Brain microvascular endothelial cell (primary cell): ENCODE measurements around the gene RAB3GAP2.
"Not testable (repeated sequence)": the region's sequence is repeated elsewhere in the genome, so short reads cannot be mapped to it uniquely, and the experiment has no call there.

Source experiments
- DNase-seq: peaks from one replicate; pipeline ENCODE4 v3.0.0-alpha.2; 2020
- H3K27ac ChIP-seq: fragments of 250-450 bp; sonication (Bioruptor Pico); 2 replicates; pipeline ENCODE4 v1.5.1; 2020; ENCODE audit warnings: mild to moderate bottlenecking, moderate library complexity
- H3K27me3 ChIP-seq: fragments of 250-450 bp; sonication (Bioruptor Pico); replicated peaks from 2 replicates; pipeline ENCODE4 v1.5.1; 2020; ENCODE audit warnings: mild to moderate bottlenecking
- H3K36me3 ChIP-seq: fragments of 250-450 bp; sonication (Bioruptor Pico); replicated peaks from 2 replicates; pipeline ENCODE4 v1.5.1; 2020; ENCODE audit warnings: mild to moderate bottlenecking
- H3K4me3 ChIP-seq: 2 replicates; pipeline ENCODE4 v1.5.1; 2011; ENCODE audit warnings: low read depth, mild to moderate bottlenecking, control low read depth, low read length, moderate library complexity
- in situ Hi-C: cut with HindIII; loops from 2 replicates; pipeline ENCODE4 v1.10.0; 2017; ENCODE audit warnings: low sequenced_read_pairs, low pct_ligation_motif_present
- TF ChIP-seq, protein P1 (sequence below): IDR thresholded peaks from 2 replicates; pipeline ENCODE4 v1.5.1; 2011; ENCODE audit warnings: low read depth, mild to moderate bottlenecking, moderate library complexity, low read length, control low read depth, inconsistent platforms; ENCODE audit errors: missing control alignments

The RAB3GAP2 gene

DNA sequence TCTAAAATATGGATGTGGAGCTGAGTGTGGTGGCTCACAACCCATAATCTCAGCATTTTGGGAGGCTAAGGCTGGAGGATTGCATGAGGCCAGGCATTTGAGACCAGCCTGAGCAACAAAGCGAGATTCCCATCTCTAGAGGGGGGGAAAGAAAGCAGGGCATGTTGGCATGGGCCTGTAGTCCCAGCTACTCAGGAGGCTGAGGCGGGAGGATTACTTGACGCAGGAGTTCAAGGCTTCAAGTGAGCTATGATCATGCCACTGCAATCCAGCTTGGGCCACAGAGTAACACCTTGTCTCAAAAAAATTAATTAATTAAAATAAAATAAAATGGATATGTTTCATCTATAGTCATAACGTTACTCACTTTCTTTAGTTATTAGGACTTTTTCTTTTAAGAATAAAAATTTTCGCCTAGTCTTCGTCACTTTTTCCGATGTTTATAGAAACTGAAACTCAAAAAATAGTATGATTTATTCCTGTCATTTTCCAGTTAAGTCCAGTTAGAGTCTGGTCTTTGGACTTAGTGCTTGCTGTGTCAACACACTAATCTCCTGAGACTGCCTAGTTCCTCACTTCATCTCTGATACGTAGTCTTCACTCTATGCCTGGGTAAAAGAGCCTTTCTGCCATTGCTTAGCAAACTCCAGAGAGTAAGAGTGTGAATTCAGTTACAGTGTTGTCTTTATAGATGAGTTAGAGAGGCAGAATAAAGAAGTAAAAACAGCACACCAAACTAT is 150.3 kb downstream of the RAB3GAP2 start:
- in situ Hi-C loops: no loop called here
- no peak overlapping the region for H3K27ac ChIP-seq
- H3K4me3 ChIP-seq: no peak overlapping the region
- TF ChIP-seq, protein P1, sequence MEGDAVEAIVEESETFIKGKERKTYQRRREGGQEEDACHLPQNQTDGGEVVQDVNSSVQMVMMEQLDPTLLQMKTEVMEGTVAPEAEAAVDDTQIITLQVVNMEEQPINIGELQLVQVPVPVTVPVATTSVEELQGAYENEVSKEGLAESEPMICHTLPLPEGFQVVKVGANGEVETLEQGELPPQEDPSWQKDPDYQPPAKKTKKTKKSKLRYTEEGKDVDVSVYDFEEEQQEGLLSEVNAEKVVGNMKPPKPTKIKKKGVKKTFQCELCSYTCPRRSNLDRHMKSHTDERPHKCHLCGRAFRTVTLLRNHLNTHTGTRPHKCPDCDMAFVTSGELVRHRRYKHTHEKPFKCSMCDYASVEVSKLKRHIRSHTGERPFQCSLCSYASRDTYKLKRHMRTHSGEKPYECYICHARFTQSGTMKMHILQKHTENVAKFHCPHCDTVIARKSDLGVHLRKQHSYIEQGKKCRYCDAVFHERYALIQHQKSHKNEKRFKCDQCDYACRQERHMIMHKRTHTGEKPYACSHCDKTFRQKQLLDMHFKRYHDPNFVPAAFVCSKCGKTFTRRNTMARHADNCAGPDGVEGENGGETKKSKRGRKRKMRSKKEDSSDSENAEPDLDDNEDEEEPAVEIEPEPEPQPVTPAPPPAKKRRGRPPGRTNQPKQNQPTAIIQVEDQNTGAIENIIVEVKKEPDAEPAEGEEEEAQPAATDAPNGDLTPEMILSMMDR: no peak
- peaks cover 5% of the 10 kb centered on the region for H3K36me3 ChIP-seq
- no peaks in the 10 kb centered on the region for H3K27me3 ChIP-seq
- DNase-seq: no peak

DNA sequence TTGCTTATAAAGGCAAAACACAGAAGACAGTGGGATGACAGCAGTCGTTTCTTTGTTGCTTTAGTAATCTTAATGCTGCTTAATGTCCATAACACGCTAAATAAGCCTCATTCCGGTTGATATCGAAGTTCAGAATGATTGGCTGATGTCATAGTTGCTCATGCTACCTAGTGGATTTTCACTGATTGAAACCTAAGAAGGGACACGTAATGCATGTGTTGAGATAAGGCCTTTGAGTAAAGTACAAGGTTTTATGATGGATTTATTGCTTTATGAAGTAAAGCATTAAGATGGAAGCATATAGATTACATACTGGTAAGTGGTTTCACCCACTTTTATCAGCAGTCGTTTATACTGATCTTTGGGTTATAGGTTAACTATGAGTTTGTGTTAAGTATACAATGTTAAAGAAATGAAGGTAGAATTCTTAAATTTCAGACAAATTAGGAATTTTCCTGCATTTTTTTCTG is 153.2 kb downstream of the RAB3GAP2 start:
- H3K4me3 ChIP-seq: no peak overlapping the region
- H3K27me3 ChIP-seq: no peaks in the 10 kb centered on the region
- no peak overlapping the region for H3K27ac ChIP-seq
- peaks cover 22% of the 10 kb centered on the region for H3K36me3 ChIP-seq
- in situ Hi-C loops: no loop called here
- TF ChIP-seq, protein P1: no peak
- DNase-seq: no peak

DNA sequence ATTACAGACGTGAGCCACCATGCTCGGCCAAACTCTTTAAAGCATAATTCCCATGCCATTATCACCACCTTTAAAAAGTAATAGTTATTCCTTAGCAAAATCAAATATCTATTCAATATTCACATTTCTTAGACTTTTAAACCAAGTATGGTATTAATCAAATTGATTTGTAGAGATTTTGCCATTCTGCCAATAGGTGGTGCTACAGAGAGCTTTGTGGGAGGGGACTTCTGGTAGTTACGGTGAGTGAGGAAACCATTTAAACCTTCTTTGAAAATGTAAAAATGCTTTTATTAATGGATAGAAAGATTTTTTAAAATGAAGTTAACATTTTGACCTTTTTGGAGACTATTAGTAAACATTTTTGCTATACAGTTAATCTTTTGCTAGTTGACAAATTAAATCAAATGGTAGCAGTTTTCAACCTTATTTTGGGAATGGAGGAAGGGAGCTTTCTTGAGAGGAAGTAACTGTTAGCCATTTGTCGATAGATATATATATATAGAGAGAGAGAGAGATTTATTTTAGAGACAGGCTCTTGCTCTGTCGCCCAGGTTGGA is 159.0 kb downstream of the RAB3GAP2 start:
- Histone ChIP-seq H3K36me3 (peaks cover 46% of the 10 kb centered on the region), H3K27ac (no peak overlapping the region), H3K4me3 (no peak overlapping the region), H3K27me3 (no peaks in the 10 kb centered on the region)
- DNase-seq: peak; percentile 14
- in situ Hi-C loops: no loop called here
- TF ChIP-seq, protein P1: peak; percentile 70

DNA sequence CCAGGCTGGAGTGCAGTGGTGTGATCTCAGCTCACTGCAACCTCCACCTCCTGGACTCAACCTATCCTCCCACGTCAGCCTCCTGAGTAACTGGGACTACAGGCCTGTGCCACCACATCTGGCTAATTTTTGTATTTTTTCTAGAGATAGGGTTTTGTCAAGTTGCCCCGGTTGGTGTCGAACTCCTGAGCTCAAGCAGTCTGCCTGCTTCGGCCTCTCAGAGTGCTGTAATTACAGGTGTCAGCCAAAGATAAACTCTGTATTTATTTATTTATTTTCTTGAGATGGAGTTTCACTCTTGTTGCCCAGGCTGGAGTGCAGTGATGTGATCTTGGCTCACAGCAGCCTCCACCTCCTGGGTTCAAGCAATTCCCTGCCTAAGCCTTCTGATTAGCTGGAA is 159.7 kb downstream of the RAB3GAP2 start:
- H3K36me3 ChIP-seq: peaks cover 44% of the 10 kb centered on the region
- DNase-seq, H3K27ac ChIP-seq, H3K4me3 ChIP-seq, in situ Hi-C loops, H3K27me3 ChIP-seq: not testable (repeated sequence)

GRCh38 chr1:220110473-220110872 is 161.8 kb downstream of the RAB3GAP2 start:
- DNase-seq, in situ Hi-C loops, H3K4me3 ChIP-seq, H3K27me3 ChIP-seq, H3K27ac ChIP-seq: not testable (repeated sequence)
- H3K36me3 ChIP-seq: peaks cover 45% of the 10 kb centered on the region

DNA sequence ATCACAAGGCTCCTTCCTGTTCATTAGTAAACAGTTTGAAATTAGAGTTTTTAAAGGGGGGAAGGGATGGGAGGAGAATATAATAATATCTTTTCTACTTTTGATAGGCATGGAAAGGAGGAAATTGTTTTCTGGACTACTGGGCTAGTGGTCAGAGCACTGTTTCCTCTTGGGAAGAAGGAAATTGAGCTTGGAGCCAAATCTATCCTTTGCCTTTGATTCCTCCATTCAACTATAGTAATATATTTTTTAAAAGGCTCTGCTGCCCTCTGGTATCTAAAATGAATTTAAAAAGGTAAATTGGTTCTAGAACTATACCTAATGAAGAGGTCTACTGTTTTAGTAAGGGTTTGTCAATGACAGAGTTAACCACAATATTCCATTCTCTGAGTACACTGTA is 172.4 kb downstream of the RAB3GAP2 start:
- Histone ChIP-seq H3K36me3 (peaks cover 32% of the 10 kb centered on the region), H3K27ac (no peak overlapping the region)

More for the DNA sequence above, 172.4 kb downstream of the RAB3GAP2 start:
- H3K4me3 ChIP-seq: no peak overlapping the region
- TF ChIP-seq, protein P1: no peak
- no peak for DNase-seq
- in situ Hi-C loops: no loop called here
- H3K27me3 ChIP-seq: no peaks in the 10 kb centered on the region
